Breast epithelium (tissue), 4 donors: ENCODE results near the gene NDST1. TPM values are rescaled to one million over a fixed set of nuclear protein-coding genes. Genes with fewer than 3 reads are reported as not detected.
A peak's percentile ranks its signal among the peaks of the same experiment; 100 is the strongest.

Experiments
- DNase-seq, 2 donors: peaks; one replicate each; pipeline ENCODE4 v3.0.0-alpha.2; 2019; ENCODE audit warnings: low spot score in 2 of 2
- H3K27ac ChIP-seq, 2 donors: fragments of 200-600 bp; sonication (generic) in 1 of 2; one replicate each; pipeline ENCODE4 v1.5.1; 2016 to 2019; ENCODE audit warnings: mild to moderate bottlenecking in 1 of 2
- H3K27me3 ChIP-seq, 2 donors: fragments of 200-600 bp; sonication (generic) in 1 of 2; one replicate each; pipeline versions ENCODE4 v1.5.1 to v1.6.0; 2017 to 2019; ENCODE audit warnings: control low read depth in 1 of 2, mild to moderate bottlenecking in 1 of 2
- H3K36me3 ChIP-seq: fragments of 200-600 bp; one replicate; pipeline ENCODE4 v1.5.1; 2019
- H3K4me1 ChIP-seq, 2 donors: fragments of 200-600 bp; sonication (generic); one replicate each; pipeline ENCODE4 v1.5.1; 2016 to 2019; ENCODE audit warnings: control low read depth in 1 of 2
- H3K4me3 ChIP-seq, 3 donors: fragments of 200-600 bp; sonication (generic); 1 replicate in 2 of 3; 2 replicates in 1 of 3; pipeline ENCODE4 v1.5.1; 2016 to 2019; ENCODE audit warnings: mild to moderate bottlenecking in 3 of 3, moderate library complexity in 2 of 3
- H3K9me3 ChIP-seq, 2 donors: fragments of 200-600 bp; sonication (generic) in 1 of 2; one replicate each; pipeline ENCODE4 v1.5.1; 2016 to 2019; ENCODE audit warnings: control low read depth in 1 of 2
- CTCF ChIP-seq, 3 donors: fragments of 450-650 bp; IDR thresholded peaks; one replicate each; pipeline ENCODE4 v1.5.1; 2016 to 2017; ENCODE audit warnings: antibody characterized with exemption in 3 of 3, mild to moderate bottlenecking in 3 of 3, moderate library complexity in 3 of 3
- POLR2A ChIP-seq: fragments of 450-650 bp; IDR thresholded peaks from one replicate; pipeline ENCODE4 v1.6.1; 2016; ENCODE audit warnings: antibody characterized with exemption, mild to moderate bottlenecking, moderate library complexity
- POLR2AphosphoS5 ChIP-seq, 3 donors: sonication (generic); formaldehyde crosslinking; IDR thresholded peaks; one replicate each; pipeline ENCODE4 v1.6.1; 2017; ENCODE audit warnings: antibody characterized with exemption in 3 of 3
- intact Hi-C: fragments of 100-400 bp; cut with DNase I; formaldehyde crosslinking; loops from one replicate; pipeline ENCODE4 v1.15.1; 2023; ENCODE audit warnings: low total_unique reads
- total RNA-seq, 3 donors: library from RNA; depleted of rRNA; stranded (reverse); fragments of >200 nt; gene quantifications; one replicate each; pipeline ENCODE4 v1.1.0, GENCODE V29; 2016

NDST1 gene
- 10 to 100 TPM; 46.7 to 92.3 (median 74.1) TPM for total RNA-seq

GRCh38 chr5:150507474-150508276 is at the start of gene NDST1:
Gene NDST1 (plus strand): TSS chr5:150508131. CDS start chr5:150521255, 13,124 bp downstream.
- TF ChIP-seq POLR2A, result no peak
- DNase-seq, result peak; percentile 70 to 72
- Histone ChIP-seq H3K9me3 (no peaks in the 10 kb centered on the region), H3K4me3 (peak within 1 kb of the TSS in 2 of 3 donors; percentile 28 to 43), H3K4me1 (peaks cover 29 to 76% of the 10 kb centered on the region in 2 donors), H3K36me3 (no peaks in the 10 kb centered on the region), H3K27ac (peak within 1 kb of the TSS; percentile 96 to 99), H3K27me3 (no peaks in the 10 kb centered on the region)
- intact Hi-C loops, result no loop called here

GRCh38 chr5:150458802-150459557 is 49.0 kb upstream of the NDST1 start:
- intact Hi-C loops, result no loop called here
- peak; percentile 72 to 83 (median 78) for TF ChIP-seq CTCF (IDR thresholded peaks at IDR 0.05)
- no peak for TF ChIP-seq POLR2AphosphoS5 (IDR thresholded peaks at IDR 0.05)
- peak; percentile 66 to 86 for DNase-seq

GRCh38 chr5:150460781-150461180 is 47.1 kb upstream of the NDST1 start:
- Histone ChIP-seq H3K4me1 (peaks cover 0 to 13% of the 10 kb centered on the region in 2 donors), H3K27me3 (no peaks in the 10 kb centered on the region), H3K4me3 (no peak overlapping the region), H3K36me3 (no peaks in the 10 kb centered on the region), H3K9me3 (no peaks in the 10 kb centered on the region), H3K27ac (peak overlapping the region; percentile 46 to 66)
- DNase-seq, result no peak
- intact Hi-C loops, result loop anchor here (5.0 to 10.0 kb wide), 2 partner anchors 77 to 194 kb away; no protein-coding TSS in a partner anchor
- TF ChIP-seq CTCF (IDR thresholded peaks at IDR 0.05) (no peak), POLR2A (no peak), POLR2AphosphoS5 (IDR thresholded peaks at IDR 0.05) (no peak)

More at GRCh38 chr5:150458802-150459557, 49.0 kb upstream of the NDST1 start:
- no peaks in the 10 kb centered on the region for H3K36me3 ChIP-seq
- no peaks in the 10 kb centered on the region for H3K27me3 ChIP-seq
- H3K9me3 ChIP-seq, result no peaks in the 10 kb centered on the region
- H3K27ac ChIP-seq, result peak overlapping the region; percentile 48 to 50
- H3K4me3 ChIP-seq, result peak overlapping the region in 2 of 3 donors; percentile 32 to 61
- H3K4me1 ChIP-seq, result peaks cover 0 to 9% of the 10 kb centered on the region in 2 donors

- Histone ChIP-seq H3K36me3 (no peaks in the 10 kb centered on the region), H3K27me3 (no peaks in the 10 kb centered on the region), H3K4me1 (peaks cover 0 to 13% of the 10 kb centered on the region in 2 donors), H3K9me3 (no peaks in the 10 kb centered on the region), H3K27ac (peak overlapping the region; percentile 46 to 66), H3K4me3 (no peak overlapping the region)
- no peak for DNase-seq
- TF ChIP-seq POLR2A (no peak), POLR2AphosphoS5 (IDR thresholded peaks at IDR 0.05) (no peak), CTCF (IDR thresholded peaks at IDR 0.05) (no peak)
- intact Hi-C loops, result loop anchor here (5.0 to 10.0 kb wide), 2 partner anchors 76 to 194 kb away; no protein-coding TSS in a partner anchor
Observed at GRCh38 chr5:150461231-150461630, 46.7 kb upstream of the NDST1 start.

- no peaks in the 10 kb centered on the region for H3K9me3 ChIP-seq
- H3K4me1 ChIP-seq, result peaks cover 0 to 7% of the 10 kb centered on the region in 2 donors
- intact Hi-C loops, result loop anchor here (5.0 to 10.0 kb wide), 2 partner anchors 73 to 190 kb away; no protein-coding TSS in a partner anchor
- DNase-seq, result no peak
- no peak overlapping the region for H3K4me3 ChIP-seq
- H3K27me3 ChIP-seq, result no peaks in the 10 kb centered on the region
- TF ChIP-seq CTCF (IDR thresholded peaks at IDR 0.05), result no peak
- no peak for TF ChIP-seq POLR2AphosphoS5 (IDR thresholded peaks at IDR 0.05)
- no peak for TF ChIP-seq POLR2A
- no peaks in the 10 kb centered on the region for H3K36me3 ChIP-seq
- H3K27ac ChIP-seq, result peak overlapping the region; percentile 66 to 83
Observed at GRCh38 chr5:150464554-150465012, 43.3 kb upstream of the NDST1 start.
